K562 (cell line): ENCODE data around the gene TSPOAP1. TPM values are rescaled to one million over a fixed set of nuclear protein-coding genes. Genes with fewer than 3 reads are reported as not detected.
A peak's percentile ranks its signal among the peaks of the same experiment; 100 is the strongest.

ENCODE experiments used
- PRPF4 ChIP-seq: fragments of 200-400 bp; formaldehyde crosslinking; IDR thresholded peaks from one replicate; pipeline ENCODE4 v1.6.1; 2017; ENCODE audit warnings: low read length, low read depth, mild to moderate bottlenecking; ENCODE audit not compliant: insufficient read depth, poor library complexity, severe bottlenecking
- XRCC3 ChIP-seq: fragments of 450-650 bp; IDR thresholded peaks from 2 replicates; pipeline ENCODE4 v1.6.1; 2017; ENCODE audit warnings: mild to moderate bottlenecking, moderate library complexity
- ZBTB40 ChIP-seq, 2 experiments: fragments of 450-650 bp in 1 of 2; sonication (generic) in 1 of 2; formaldehyde crosslinking in 1 of 2; IDR thresholded peaks; 2 replicates each; pipeline versions ENCODE4 v1.7.1 to v1.9.0; 2016 to 2022; ENCODE audit warnings: inconsistent platforms in 1 of 2, mild to moderate bottlenecking in 1 of 2, missing genetic modification reagents in 1 of 2
- ZNF121 ChIP-seq: sonication (generic); formaldehyde crosslinking; conservative IDR thresholded peaks from 2 replicates; pipeline ENCODE4 v1.8.0; 2022; ENCODE audit warnings: missing genetic modification reagents
- ZNF165 ChIP-seq: fragments of 250-450 bp; sonication (Bioruptor Pico); IDR thresholded peaks from 2 replicates; pipeline ENCODE4 v1.4.0; 2020; ENCODE audit warnings: borderline replicate concordance
- ZNF609 ChIP-seq: sonication (generic); formaldehyde crosslinking; IDR thresholded peaks from 2 replicates; pipeline ENCODE4 v1.8.1; 2023; ENCODE audit warnings: missing genetic modification reagents, mild to moderate bottlenecking, borderline replicate concordance
- polyA plus RNA-seq, 8 experiments: library from polyadenylated mRNA; depleted of rRNA in 4 of 8; stranded (reverse) in 5 of 8; unstranded in 3 of 8; fragments of >200 nt; fragmentation: Nextera tagmentation in 2 of 8; fragmentation: Illumina TruSeq in 1 of 8; extraction: Ambion mirVana in 2 of 8; extraction: Trizol in 1 of 8; gene quantifications; 2 replicates each; pipeline versions ENCODE4 v1.2.1 to v1.2.3, GENCODE V29; 2011 to 2014; ENCODE audit warnings: inconsistent platforms in 1 of 8, missing spikeins in 1 of 8
- total RNA-seq, 7 experiments: library from RNA; depleted of rRNA in 6 of 7; stranded (reverse); fragments of >200 nt in 6 of 7; fragmentation: Illumina TruSeq in 2 of 7; extraction: Trizol in 2 of 7; gene quantifications; 2 replicates each; pipeline versions ENCODE4 v1.2.1 to v1.2.3, GENCODE V29; 2011 to 2021; ENCODE audit warnings: low replicate concordance in 1 of 7
- TF ChIP-seq, protein P1 (sequence below): IDR thresholded peaks from 2 replicates; pipeline ENCODE4 v1.6.1; 2016; ENCODE audit warnings: missing genetic modification characterization, missing compliant biosample characterization

The TSPOAP1 gene
- total and polyA plus RNA-seq, 9 of the 15 experiments (the other 6 are each of a cell fraction or from before 2014, with no cell fraction given): 0.87 to 3.9 (median 1.8) TPM; not detected in 2

- TF ChIP-seq ZNF609 (no peak), XRCC3 (no peak), ZNF165 (0 out of 2 replicates have a peak, but pooled peaks have one; percentile 16), PRPF4 (no peak), ZNF121 (CRISPR knock-in tag) (no peak), ZBTB40 (IDR thresholded peaks at IDR 0.05) (peak; percentile 98), ZBTB40 (CRISPR knock-in tag; IDR thresholded peaks at IDR 0.05) (no peak)
- TF ChIP-seq, protein P1, sequence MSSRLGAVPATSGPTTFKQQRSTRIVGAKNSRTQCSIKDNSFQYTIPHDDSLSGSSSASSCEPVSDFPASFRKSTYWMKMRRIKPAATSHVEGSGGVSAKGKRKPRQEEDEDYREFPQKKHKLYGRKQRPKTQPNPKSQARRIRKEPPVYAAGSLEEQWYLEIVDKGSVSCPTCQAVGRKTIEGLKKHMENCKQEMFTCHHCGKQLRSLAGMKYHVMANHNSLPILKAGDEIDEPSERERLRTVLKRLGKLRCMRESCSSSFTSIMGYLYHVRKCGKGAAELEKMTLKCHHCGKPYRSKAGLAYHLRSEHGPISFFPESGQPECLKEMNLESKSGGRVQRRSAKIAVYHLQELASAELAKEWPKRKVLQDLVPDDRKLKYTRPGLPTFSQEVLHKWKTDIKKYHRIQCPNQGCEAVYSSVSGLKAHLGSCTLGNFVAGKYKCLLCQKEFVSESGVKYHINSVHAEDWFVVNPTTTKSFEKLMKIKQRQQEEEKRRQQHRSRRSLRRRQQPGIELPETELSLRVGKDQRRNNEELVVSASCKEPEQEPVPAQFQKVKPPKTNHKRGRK (tag): no peak
These were observed 23.4 kb upstream of the TSPOAP1 start, which contains the start of gene SUPT4H1 (continued) for GRCh38 chr17:58351831-58352595.
